Neural cell (in vitro differentiated cells): ENCODE results near the gene TECPR2. TPM values are rescaled to one million over a fixed set of nuclear protein-coding genes. Genes with fewer than 3 reads are reported as not detected.

Source experiments
- H2AFZ ChIP-seq: fragments of 200-600, 300-800 bp; sonication (generic), shearing (Covaris generic); 2 replicates; pipeline ENCODE4 v1.6.0; 2014; ENCODE audit warnings: low read depth, mild to moderate bottlenecking, antibody characterized with exemption, low read length, moderate library complexity
- H3F3A ChIP-seq: fragments of 200-600 bp; shearing (Covaris generic); 2 replicates; pipeline ENCODE4 v1.6.1; 2016; ENCODE audit warnings: mild to moderate bottlenecking, moderate library complexity, mixed read lengths, antibody characterized with exemption, low read length; ENCODE audit not compliant: insufficient read depth, poor library complexity, severe bottlenecking
- H3K27ac ChIP-seq: fragments of 200-600, 300-800 bp; sonication (generic), shearing (Covaris generic); 2 replicates; pipeline ENCODE4 v1.5.1; 2014; ENCODE audit warnings: mild to moderate bottlenecking, low read length, moderate library complexity
- H3K27me3 ChIP-seq: fragments of 300-800, 200-600 bp; sonication (generic), shearing (Covaris generic); 2 replicates; pipeline ENCODE4 v1.6.0; 2014; ENCODE audit warnings: mild to moderate bottlenecking, low read depth, low read length, moderate library complexity; ENCODE audit not compliant: insufficient read depth
- H3K36me3 ChIP-seq: fragments of 300-800, 200-600 bp; sonication (generic), shearing (Covaris generic); 2 replicates; pipeline ENCODE4 v1.5.1; 2014; ENCODE audit warnings: mild to moderate bottlenecking, antibody characterized with exemption, low read length, moderate library complexity; ENCODE audit not compliant: insufficient read depth
- H3K4me2 ChIP-seq: fragments of 300-800, 200-600 bp; sonication (generic), shearing (Covaris generic); 2 replicates; pipeline ENCODE4 v1.6.0; 2014; ENCODE audit warnings: mild to moderate bottlenecking, low read length
- H3K4me3 ChIP-seq: fragments of 300-800, 200-600 bp; sonication (generic), shearing (Covaris generic); 2 replicates; pipeline ENCODE4 v1.5.1; 2014; ENCODE audit warnings: mild to moderate bottlenecking, low read length, moderate library complexity
- H3K79me2 ChIP-seq: fragments of 200-600 bp; shearing (Covaris generic); replicated peaks from 2 replicates; pipeline ENCODE4 v1.6.0; 2014; ENCODE audit warnings: mild to moderate bottlenecking, low read length, moderate library complexity; ENCODE audit not compliant: insufficient read depth
- H3K9ac ChIP-seq: fragments of 300-800, 200-600 bp; sonication (generic), shearing (Covaris generic); 2 replicates; pipeline ENCODE4 v1.6.1; 2016; ENCODE audit warnings: mild to moderate bottlenecking, low read length, mixed read lengths
- H3K9me2 ChIP-seq: fragments of 200-600 bp; shearing (Covaris generic); 2 replicates; pipeline ENCODE4 v1.6.1; 2016; ENCODE audit warnings: mild to moderate bottlenecking, low read length, mixed read lengths; ENCODE audit not compliant: insufficient read depth
- H3K9me3 ChIP-seq: fragments of 200-600, 300-800 bp; sonication (generic), shearing (Covaris generic); 2 replicates; pipeline ENCODE4 v1.6.1; 2016; ENCODE audit warnings: mild to moderate bottlenecking, mixed run types, low read length, moderate library complexity, mixed read lengths
- H4K20me1 ChIP-seq: fragments of 200-600 bp; shearing (Covaris generic); 2 replicates; pipeline ENCODE4 v1.6.1; 2016; ENCODE audit warnings: mild to moderate bottlenecking, mixed run types; ENCODE audit not compliant: insufficient read depth
- EP300 ChIP-seq: fragments of 450-650 bp; conservative IDR thresholded peaks from 2 replicates; pipeline ENCODE4 v1.6.1; 2014; ENCODE audit warnings: antibody characterized with exemption, mild to moderate bottlenecking, moderate library complexity; ENCODE audit not compliant: poor library complexity, severe bottlenecking
- EZH2 ChIP-seq: fragments of 200-600, 300-800 bp; shearing (Covaris generic), sonication (generic); IDR thresholded peaks from 2 replicates; pipeline ENCODE4 v1.6.1; 2014; ENCODE audit warnings: antibody characterized with exemption, low read length, borderline replicate concordance, mild to moderate bottlenecking; ENCODE audit not compliant: insufficient read depth, poor library complexity, severe bottlenecking
- MXI1 ChIP-seq: fragments of 450-650 bp; conservative IDR thresholded peaks from 2 replicates; pipeline ENCODE4 v1.6.1; 2014; ENCODE audit warnings: antibody characterized with exemption, mild to moderate bottlenecking; ENCODE audit not compliant: poor library complexity, severe bottlenecking
- POLR2AphosphoS5 ChIP-seq: IDR thresholded peaks from 2 replicates; pipeline ENCODE4 v1.6.1; 2012
- RAD21 ChIP-seq: fragments of 450-650 bp; conservative IDR thresholded peaks from 2 replicates; pipeline ENCODE4 v1.6.1; 2014; ENCODE audit warnings: antibody characterized with exemption, mild to moderate bottlenecking, moderate library complexity
- SMC3 ChIP-seq: fragments of 450-650 bp; conservative IDR thresholded peaks from 2 replicates; pipeline ENCODE4 v1.6.1; 2014; ENCODE audit warnings: antibody characterized with exemption, mild to moderate bottlenecking, moderate library complexity; ENCODE audit not compliant: poor library complexity
- TAF1 ChIP-seq: IDR thresholded peaks from 2 replicates; pipeline ENCODE4 v1.6.1; 2012; ENCODE audit warnings: low read depth
- polyA plus RNA-seq: library from polyadenylated mRNA; depleted of rRNA; stranded (reverse); fragments of >200 nt; gene quantifications from 2 replicates; pipeline ENCODE4 v1.2.3, GENCODE V29; 2014
- TF ChIP-seq, protein P1 (sequence below): fragments of 450-650 bp; IDR thresholded peaks from 2 replicates; pipeline ENCODE4 v1.5.1; 2014; ENCODE audit warnings: antibody characterized with exemption, mild to moderate bottlenecking, moderate library complexity; ENCODE audit not compliant: poor library complexity, severe bottlenecking
- TF ChIP-seq, protein P2 (sequence below): IDR thresholded peaks from 2 replicates; pipeline ENCODE4 v1.6.1; 2012; ENCODE audit warnings: borderline replicate concordance

Gene TECPR2
- polyA plus RNA-seq, 1 donor from 2014 or later, result 7.0 TPM

DNA sequence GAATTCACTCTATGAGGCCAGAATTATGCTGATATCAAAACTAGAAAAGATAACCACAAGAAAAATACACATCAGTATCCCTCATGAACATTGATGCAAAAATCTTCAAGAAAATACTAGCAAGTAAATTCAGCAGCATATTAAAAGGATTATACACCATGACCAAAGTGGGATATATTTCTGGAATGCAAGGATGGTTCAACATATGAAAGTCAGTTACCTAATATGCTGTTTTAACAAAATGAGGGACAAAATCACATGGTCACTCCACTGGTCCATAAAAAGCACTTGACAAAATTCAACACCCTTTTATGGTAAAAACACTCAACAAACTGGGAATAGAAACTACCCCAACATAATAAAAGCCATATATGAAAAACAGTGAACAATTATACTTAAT, 40.3 kb downstream of the TECPR2 start:
- H3K4me2 ChIP-seq, result no peak overlapping the region
- no peaks in the 10 kb centered on the region for H3K9me2 ChIP-seq
- TF ChIP-seq, protein P1, sequence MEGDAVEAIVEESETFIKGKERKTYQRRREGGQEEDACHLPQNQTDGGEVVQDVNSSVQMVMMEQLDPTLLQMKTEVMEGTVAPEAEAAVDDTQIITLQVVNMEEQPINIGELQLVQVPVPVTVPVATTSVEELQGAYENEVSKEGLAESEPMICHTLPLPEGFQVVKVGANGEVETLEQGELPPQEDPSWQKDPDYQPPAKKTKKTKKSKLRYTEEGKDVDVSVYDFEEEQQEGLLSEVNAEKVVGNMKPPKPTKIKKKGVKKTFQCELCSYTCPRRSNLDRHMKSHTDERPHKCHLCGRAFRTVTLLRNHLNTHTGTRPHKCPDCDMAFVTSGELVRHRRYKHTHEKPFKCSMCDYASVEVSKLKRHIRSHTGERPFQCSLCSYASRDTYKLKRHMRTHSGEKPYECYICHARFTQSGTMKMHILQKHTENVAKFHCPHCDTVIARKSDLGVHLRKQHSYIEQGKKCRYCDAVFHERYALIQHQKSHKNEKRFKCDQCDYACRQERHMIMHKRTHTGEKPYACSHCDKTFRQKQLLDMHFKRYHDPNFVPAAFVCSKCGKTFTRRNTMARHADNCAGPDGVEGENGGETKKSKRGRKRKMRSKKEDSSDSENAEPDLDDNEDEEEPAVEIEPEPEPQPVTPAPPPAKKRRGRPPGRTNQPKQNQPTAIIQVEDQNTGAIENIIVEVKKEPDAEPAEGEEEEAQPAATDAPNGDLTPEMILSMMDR, result no peak
- TF ChIP-seq EP300, result no peak
- no peak for TF ChIP-seq EZH2
- no peak for TF ChIP-seq RAD21
- TF ChIP-seq SMC3, result no peak
- no peak for TF ChIP-seq TAF1
- TF ChIP-seq, protein P2, sequence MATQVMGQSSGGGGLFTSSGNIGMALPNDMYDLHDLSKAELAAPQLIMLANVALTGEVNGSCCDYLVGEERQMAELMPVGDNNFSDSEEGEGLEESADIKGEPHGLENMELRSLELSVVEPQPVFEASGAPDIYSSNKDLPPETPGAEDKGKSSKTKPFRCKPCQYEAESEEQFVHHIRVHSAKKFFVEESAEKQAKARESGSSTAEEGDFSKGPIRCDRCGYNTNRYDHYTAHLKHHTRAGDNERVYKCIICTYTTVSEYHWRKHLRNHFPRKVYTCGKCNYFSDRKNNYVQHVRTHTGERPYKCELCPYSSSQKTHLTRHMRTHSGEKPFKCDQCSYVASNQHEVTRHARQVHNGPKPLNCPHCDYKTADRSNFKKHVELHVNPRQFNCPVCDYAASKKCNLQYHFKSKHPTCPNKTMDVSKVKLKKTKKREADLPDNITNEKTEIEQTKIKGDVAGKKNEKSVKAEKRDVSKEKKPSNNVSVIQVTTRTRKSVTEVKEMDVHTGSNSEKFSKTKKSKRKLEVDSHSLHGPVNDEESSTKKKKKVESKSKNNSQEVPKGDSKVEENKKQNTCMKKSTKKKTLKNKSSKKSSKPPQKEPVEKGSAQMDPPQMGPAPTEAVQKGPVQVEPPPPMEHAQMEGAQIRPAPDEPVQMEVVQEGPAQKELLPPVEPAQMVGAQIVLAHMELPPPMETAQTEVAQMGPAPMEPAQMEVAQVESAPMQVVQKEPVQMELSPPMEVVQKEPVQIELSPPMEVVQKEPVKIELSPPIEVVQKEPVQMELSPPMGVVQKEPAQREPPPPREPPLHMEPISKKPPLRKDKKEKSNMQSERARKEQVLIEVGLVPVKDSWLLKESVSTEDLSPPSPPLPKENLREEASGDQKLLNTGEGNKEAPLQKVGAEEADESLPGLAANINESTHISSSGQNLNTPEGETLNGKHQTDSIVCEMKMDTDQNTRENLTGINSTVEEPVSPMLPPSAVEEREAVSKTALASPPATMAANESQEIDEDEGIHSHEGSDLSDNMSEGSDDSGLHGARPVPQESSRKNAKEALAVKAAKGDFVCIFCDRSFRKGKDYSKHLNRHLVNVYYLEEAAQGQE, result no peak
- TF ChIP-seq POLR2AphosphoS5, result no peak
- no peak for TF ChIP-seq MXI1
- H3K27me3 ChIP-seq, result no peaks in the 10 kb centered on the region
- no peak overlapping the region for H2AFZ ChIP-seq
- no peak overlapping the region for H3K9ac ChIP-seq
- no peaks in the 10 kb centered on the region for H4K20me1 ChIP-seq
- H3K9me3 ChIP-seq, result no peaks in the 10 kb centered on the region
- no peak overlapping the region for H3K27ac ChIP-seq
- H3K79me2 ChIP-seq, result no peaks in the 10 kb centered on the region
- H3K36me3 ChIP-seq, result peaks cover 5% of the 10 kb centered on the region
- no peak overlapping the region for H3K4me3 ChIP-seq
- no peaks in the 10 kb centered on the region for H3F3A ChIP-seq

DNA sequence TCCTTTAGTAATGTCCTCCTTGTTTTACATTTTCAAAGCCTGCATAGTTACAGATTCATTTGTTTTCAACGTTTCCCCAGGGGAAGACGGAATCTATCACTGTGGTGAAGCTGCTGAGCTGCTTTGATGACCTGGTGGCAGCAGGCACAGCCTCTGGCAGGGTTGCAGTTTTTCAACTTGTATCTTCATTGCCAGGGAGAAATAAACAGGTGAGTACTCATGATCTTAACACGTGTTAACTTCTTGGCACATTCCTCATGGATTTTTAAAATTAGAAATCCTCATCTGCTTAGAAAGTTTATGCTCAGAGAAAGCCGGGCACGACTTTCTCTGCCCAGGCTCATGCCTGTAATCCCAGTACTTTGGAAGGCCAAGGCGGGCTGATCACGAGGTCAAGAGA, 44.5 kb downstream of the TECPR2 start:
- Histone ChIP-seq H2AFZ (no peak overlapping the region), H3K36me3 (peaks cover 5% of the 10 kb centered on the region), H3F3A (no peaks in the 10 kb centered on the region), H3K27me3 (no peaks in the 10 kb centered on the region), H4K20me1 (no peaks in the 10 kb centered on the region), H3K4me3 (no peak overlapping the region), H3K27ac (no peak overlapping the region), H3K79me2 (no peaks in the 10 kb centered on the region), H3K9me3 (no peaks in the 10 kb centered on the region), H3K4me2 (no peak overlapping the region), H3K9ac (no peak overlapping the region), H3K9me2 (no peaks in the 10 kb centered on the region)
- TF ChIP-seq, protein P2, result no peak
- TF ChIP-seq SMC3 (no peak), EZH2 (no peak), POLR2AphosphoS5 (no peak), TAF1 (no peak), RAD21 (no peak), MXI1 (no peak), EP300 (no peak)
- TF ChIP-seq, protein P1, result no peak
